Cortex of kidney (tissue), 1 donor: Measurements from ENCODE around the gene RIMBP3C.
"Not testable (repeated sequence)": the region's sequence is repeated elsewhere in the genome, so short reads cannot be mapped to it uniquely, and the experiment has no call there.

Source experiments
- DNase-seq: peaks from one replicate; lab custom pipeline; 2025; lab: John Stamatoyannopoulos, UW

The RIMBP3C gene

DNA sequence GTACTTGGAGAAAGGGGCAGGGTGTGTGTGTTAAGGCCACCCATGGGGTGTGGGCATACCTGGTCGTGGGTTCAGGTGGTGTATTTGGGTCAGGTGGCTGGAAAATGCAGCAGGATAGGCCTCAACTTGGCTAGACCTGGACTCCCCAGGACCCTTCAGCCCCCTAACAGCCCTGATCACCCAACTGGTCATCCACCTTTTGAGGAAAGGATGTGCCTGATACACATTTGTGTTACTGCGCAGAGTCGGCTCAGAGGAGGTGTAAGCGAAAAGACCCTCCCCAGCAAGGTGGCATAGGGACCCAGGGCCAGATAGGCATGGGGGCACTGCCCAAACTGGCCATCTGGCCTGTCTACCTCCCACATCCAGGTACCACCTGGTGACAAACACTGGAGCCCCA, at the start of gene RIMBP3C:
RIMBP3C (minus strand) TSS at position 101 of the 400 bp plus-strand sequence. CDS start 485 bp downstream, outside the sequence.
- not testable (repeated sequence) for DNase-seq

GRCh38 chr22:21599053-21599893, 48.0 kb upstream of the RIMBP3C start:
- no peak for DNase-seq

DNA sequence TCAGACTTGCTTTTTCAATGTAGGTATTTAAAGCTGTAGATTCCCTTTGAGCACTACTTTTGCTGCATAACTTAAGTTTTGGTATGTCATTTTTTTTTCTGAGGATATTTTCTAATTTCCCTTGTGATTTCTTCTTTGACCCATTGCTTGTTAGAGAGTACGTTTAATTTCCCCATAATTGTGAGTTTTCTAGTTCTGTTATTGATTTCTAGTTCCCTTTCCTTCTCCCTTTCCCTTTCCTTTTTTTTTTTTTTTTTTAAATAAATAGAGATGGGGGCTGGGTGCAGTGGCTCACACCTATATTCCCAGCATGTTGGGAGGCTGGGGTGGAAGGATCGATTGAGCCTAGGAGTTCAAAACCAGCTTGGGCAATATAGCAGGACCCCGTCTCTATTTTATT, 47.0 kb upstream of the RIMBP3C start:
- DNase-seq, result no peak

GRCh38 chr22:21596356-21597135, 45.3 kb upstream of the RIMBP3C start:
- not testable (repeated sequence) for DNase-seq

- no peak for DNase-seq
These were observed 43.7 kb upstream of the RIMBP3C start for GRCh38 chr22:21594865-21595452.

GRCh38 chr22:21593406-21594232, 42.4 kb upstream of the RIMBP3C start:
- no peak for DNase-seq

- no peak for DNase-seq
These were observed 41.2 kb upstream of the RIMBP3C start for GRCh38 chr22:21592422-21592821.

- DNase-seq, result no peak
These were observed 40.4 kb upstream of the RIMBP3C start for GRCh38 chr22:21591695-21592094.

- no peak for DNase-seq
These were observed 39.8 kb upstream of the RIMBP3C start for GRCh38 chr22:21590809-21591641.

DNA sequence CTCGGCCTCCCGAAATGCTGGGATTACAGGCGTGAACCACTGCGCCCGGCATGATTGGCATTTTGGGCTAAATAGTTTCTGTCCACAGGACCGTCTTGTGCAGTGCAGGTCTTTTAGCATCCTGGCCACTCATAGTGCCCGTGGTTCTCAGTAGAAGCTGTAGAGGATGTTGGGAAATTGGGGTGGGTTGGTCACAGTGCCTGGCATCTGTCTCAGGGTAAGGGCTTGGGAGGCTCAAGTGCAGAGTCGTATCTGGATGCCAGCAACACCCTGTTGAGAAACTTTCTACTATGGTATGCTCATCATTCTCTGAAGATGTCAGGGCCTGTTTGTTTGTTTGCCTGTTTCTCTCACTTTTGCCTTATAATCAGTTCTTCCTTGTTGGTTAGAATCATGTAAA, 38.1 kb upstream of the RIMBP3C start:
- DNase-seq, result no peak

GRCh38 chr22:21587803-21588611, 36.7 kb upstream of the RIMBP3C start:
- no peak for DNase-seq

GRCh38 chr22:21585389-21585788, 34.1 kb upstream of the RIMBP3C start:
- DNase-seq, result no peak

GRCh38 chr22:21582801-21583740, 31.8 kb upstream of the RIMBP3C start:
- DNase-seq, result no peak

DNA sequence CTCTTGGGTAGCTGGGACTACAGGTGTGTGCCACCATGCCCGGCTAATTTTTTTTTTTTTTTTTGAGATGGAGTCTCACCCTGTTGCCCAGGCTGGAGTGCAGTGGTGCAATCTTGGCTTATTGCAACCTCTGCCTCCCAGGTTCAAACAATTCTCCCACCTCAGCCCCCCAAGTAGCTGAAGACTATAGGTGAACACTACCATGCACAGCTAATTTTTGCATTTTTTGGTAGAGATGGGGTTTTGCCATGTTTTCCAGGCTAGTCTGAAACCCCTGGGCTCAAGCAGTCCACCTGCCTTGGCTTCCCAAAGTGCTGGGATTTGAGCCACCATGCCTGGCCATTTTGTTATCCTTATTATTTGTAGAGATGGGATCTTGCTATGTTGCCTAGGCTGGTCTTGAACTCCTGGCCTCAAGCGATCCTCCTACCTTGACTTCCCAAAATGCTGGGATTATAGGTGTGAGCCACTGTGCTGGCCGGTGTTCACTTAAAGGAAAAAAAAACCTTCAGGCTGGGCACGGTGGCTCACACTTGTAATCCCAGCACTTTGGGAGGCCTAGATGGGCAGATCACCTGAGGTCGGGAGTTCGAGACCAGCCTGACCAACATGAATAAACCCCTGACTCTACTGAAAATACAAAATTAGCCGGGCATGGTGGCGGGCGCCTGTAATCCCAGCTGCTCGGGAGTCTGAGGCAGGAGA, 29.9 kb upstream of the RIMBP3C start:
- DNase-seq, result not testable (repeated sequence)

DNA sequence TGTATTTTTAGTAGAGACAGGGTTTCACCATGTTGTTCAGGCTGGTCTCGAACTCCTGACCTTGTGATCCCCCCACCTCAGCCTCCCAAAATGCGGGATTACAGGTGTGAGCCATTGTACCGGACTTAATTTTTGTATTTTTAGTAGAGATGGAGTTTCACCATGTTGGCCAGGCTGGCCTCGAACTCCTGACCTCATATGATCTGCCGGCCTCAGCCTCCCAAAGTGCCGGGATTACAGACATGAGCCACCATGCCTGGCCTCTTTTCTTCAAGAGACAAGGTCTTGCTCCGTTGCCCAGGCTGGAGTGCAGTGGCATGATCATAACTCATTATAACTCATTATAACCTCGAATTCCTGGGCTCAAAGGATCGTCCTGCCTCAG, 29.4 kb upstream of the RIMBP3C start:
- DNase-seq, result not testable (repeated sequence)

GRCh38 chr22:21579474-21579851, 28.2 kb upstream of the RIMBP3C start:
- no peak for DNase-seq

DNA sequence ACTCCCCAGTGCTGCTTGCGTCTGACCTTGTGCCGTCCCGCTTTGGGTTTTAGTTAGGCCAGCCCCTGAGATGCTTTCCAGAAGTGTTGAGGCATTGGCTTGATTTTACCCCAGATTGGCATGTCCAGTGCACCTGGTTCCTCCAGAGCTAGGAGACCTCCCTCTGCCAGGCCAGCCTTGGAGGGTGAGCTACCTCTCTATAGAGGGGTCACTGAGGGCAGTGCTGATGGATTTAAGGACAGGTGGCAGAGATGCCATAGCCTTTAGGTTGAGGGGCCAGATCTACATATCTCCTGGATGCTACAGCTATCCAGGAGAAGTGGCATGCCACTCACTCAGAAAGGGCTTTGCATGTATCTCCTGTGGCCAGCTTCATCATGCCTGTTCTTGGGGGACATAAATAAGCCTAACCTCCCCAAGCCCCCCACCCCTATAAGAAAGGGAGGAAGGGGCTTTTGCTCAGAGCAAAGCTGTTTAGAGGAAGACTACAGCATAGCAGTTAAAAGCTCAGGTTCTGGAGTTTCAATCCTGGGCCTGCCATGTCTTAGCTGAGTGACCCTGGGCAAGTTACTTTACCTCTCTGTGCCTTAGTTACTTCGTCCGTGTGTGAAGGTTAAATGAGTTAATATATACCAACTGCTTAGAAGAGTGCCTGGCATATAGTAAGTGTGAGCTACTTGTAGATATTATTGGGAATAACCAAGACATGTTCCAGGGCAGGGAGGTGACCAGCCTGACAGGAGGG, 22.7 kb upstream of the RIMBP3C start:
- no peak for DNase-seq
